ENCODE data around the gene KANTR.

GRCh38 chrX:53091354-53091753 lies 2.6 kb upstream of the KANTR start:
- no peak for TF ChIP-seq CTCF (IDR thresholded peaks at IDR 0.05)
- no peak for TF ChIP-seq POLR2A (IDR thresholded peaks at IDR 0.05)
